ENCODE data around the gene PRDM15.

DNA sequence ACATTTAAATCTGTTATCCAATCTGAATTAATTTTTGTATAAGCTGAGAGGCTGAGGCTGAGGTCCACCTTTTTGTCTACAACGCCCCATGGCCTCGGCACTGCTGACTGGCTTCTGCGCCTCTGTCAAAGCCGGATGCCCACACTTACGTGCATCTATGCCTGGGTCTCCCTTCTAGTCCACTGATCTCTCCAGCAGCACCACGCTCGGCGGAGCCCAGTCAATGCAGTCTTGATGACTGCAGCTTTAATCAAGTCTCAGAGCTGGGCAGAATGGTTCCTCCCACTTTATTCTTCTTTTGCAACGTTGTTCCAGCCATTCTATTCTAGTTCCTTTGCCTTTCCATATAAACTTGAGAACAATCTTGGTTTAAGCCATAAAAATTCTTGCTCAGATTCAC is 9.4 kb downstream of the PRDM15 start:
- TF ChIP-seq, protein P1, sequence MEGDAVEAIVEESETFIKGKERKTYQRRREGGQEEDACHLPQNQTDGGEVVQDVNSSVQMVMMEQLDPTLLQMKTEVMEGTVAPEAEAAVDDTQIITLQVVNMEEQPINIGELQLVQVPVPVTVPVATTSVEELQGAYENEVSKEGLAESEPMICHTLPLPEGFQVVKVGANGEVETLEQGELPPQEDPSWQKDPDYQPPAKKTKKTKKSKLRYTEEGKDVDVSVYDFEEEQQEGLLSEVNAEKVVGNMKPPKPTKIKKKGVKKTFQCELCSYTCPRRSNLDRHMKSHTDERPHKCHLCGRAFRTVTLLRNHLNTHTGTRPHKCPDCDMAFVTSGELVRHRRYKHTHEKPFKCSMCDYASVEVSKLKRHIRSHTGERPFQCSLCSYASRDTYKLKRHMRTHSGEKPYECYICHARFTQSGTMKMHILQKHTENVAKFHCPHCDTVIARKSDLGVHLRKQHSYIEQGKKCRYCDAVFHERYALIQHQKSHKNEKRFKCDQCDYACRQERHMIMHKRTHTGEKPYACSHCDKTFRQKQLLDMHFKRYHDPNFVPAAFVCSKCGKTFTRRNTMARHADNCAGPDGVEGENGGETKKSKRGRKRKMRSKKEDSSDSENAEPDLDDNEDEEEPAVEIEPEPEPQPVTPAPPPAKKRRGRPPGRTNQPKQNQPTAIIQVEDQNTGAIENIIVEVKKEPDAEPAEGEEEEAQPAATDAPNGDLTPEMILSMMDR (IDR thresholded peaks at IDR 0.05), result no peak
- TF ChIP-seq POLR2A (IDR thresholded peaks at IDR 0.05), result no peak

Measured in prostate gland (tissue), 2 donors.